CD4-positive, alpha-beta T cell treated with Interleukin-17A for 4 hours (primary cell): ENCODE measurements around the gene ISOC1.

Source experiments
- DNase-seq: peaks from one replicate; pipeline ENCODE4 v3.0.0-alpha.2; 2020; ENCODE audit warnings: mixed read lengths

ISOC1 gene

DNA sequence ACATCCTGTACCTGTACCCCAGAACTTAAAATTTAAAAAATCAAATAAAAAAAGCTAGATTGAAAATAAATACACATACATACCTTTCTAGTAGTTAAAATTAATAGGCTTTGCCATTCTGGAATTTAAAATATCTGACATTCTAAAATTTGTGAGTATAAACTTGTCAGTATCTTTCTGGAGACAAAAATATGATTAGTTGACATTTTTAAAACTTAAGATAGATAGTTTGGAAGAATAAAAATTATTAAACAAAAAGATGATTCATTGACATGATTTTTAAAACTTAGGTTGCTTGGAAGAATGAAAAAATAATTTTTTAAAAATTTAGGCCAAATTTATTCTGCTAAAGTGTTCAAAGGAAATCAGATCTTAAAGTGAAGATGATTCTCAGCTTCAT lies 43.1 kb downstream of the ISOC1 start:
- no peak for DNase-seq

DNA sequence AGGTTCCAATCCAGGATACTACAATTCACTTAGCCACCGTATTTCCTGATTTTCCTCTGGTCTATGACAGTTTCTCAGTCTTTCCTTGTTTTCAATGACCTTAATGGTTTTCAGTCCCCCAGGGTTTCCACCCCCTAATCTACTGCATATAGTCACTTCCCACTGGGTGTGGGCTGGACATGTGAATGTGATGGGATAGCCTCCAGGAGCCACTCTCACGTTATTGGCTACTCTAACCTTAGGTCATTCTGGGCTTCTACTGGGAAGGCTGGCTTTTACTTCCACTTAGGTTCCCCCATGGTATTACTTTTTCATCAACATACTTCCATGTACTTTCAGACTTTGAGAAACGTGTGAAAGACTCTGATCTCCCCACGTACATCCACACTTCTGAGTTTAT lies 46.5 kb downstream of the ISOC1 start:
- DNase-seq, result no peak

DNA sequence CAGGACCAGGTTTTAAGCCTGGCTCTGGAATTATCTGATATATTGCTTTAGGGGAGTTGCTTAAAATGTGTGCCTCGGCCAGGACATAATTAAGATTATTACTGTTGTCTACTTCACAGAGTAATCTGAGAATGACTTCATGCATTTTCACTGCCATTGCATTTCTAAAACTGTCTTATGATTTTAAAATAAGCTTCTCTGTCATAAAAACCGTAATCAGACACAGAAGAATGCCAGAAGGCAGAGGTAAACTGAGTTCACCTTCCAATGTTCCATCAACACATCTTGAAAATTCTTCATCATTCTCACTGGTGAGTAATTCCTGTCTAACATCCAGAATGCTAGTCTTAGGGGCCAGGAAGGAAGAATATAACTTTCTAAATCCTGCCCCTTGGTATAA lies 47.1 kb downstream of the ISOC1 start:
- no peak for DNase-seq

DNA sequence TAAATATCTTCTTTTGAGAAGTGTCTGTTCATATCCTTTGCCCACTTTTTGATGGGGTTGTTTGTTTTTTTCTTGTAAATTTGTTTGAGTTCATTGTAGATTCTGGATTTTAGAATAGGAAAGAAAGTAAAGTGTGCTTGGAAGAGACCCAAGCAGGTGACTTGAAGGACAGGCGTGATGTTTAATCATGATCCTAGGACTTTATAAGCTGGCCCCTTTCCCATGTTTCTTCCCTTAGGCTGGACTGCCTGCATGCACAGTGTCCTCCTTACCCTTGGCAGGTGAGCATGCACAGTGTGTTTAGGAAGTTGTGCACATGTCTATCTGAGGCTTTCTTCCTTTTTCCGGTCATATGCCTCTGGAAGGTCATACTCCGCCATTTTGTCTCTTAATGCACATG lies 61.3 kb downstream of the ISOC1 start:
- no peak for DNase-seq

DNA sequence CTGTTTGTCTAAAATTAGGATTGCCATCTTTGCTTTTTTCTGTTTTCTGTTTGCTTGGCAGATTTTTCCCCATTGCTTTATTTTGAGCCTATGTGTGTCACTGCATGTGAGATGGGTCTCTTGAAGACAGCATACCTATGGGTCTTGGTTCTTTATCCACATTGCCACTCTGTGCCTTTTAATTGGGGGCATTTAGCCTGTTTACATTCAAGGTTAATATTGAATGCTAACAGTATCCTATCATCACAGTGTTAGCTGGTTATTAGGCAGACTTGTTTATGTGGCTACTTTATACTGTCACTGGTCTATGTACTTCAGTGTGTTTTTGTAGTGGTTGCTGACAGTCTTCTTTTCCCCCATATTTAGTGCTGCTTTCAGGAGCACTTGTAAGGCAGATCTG lies 67.3 kb downstream of the ISOC1 start:
- DNase-seq, result no peak
